ENCODE results near the gene EMC7. TPM values are rescaled to one million over a fixed set of nuclear protein-coding genes. Genes with fewer than 3 reads are reported as not detected.

EMC7 gene
- total and polyA plus RNA-seq, 2 of the 4 experiments (the other 2 are of a cell fraction): 46.6 to 76.4 TPM

DNA sequence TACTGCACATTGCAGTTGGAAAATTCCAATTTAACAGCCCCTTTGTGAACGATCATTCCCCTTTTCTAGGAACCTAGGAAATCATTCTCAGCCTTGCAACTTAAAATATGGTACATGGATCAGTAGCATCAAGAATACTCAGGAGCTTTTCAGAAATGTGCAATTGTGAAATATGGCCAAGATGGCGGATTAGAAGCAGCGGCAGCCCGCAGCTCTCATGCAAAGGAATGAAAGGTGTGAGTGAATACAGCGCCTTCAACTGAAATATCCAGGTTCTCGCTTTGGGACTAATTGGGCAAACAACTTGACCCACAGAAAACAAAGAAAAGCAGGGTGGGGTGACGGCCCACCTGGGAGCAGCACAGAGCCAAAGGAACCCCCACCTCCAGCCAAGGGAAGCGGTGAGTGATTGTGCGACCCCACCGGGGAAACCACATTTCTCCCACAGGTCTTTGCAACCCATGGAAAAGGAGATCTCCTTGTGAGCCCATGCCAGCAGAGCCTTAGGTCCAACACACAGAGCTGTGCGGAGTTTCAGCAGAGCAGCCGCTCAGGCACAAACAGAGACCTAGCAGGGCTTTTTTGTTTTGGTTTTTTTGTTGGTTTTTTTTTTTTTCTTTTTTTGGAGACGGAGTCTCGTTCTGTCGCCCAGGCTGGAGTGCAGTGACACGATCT lies 55.1 kb downstream of the EMC7 start:
- Histone ChIP-seq H3K27me3 (ENCODE audit: control insufficient read depth, insufficient read depth, low read length) (no peaks in the 10 kb centered on the region), H2BK5ac (ENCODE audit: low read depth, low read length, poor library complexity, severe bottlenecking) (no peak overlapping the region), H4K91ac (ENCODE audit: insufficient read depth, low read depth, low read length) (no peak overlapping the region), H3K4me2 (ENCODE audit: low read depth, low read length) (no peak overlapping the region), H4K8ac (ENCODE audit: low read depth in 2 of 2, low read length in 2 of 2) (no peak overlapping the region), H2BK120ac (ENCODE audit: low read depth, low read length) (peak overlapping the region; percentile 35; the same call in 1 of the 2 replicates), H3K9me1 (ENCODE audit: insufficient read depth, low read length) (peaks cover 11% of the 10 kb centered on the region), H2AFZ (replicated peaks; ENCODE audit: low read length, poor library complexity) (no peak overlapping the region), H2AK9ac (replicated peaks; ENCODE audit: low read depth, low read length, poor library complexity) (no peak overlapping the region), H3K56ac (ENCODE audit: extremely low read depth, insufficient read depth, low read length) (no peak overlapping the region), H2AK5ac (ENCODE audit: low read depth, low read length) (no peak overlapping the region), H3K9me3 (ENCODE audit: control insufficient read depth, insufficient read depth, low read length) (peaks cover 4% of the 10 kb centered on the region; the same call in 1 of the 2 replicates), H4K20me1 (ENCODE audit: insufficient read depth, low read length) (no peaks in the 10 kb centered on the region; the same call in 1 of the 2 replicates), H4K5ac (ENCODE audit: low read depth, low read length) (no peak overlapping the region), H3K36me3 (ENCODE audit: control insufficient read depth, insufficient read depth, low read length) (no peaks in the 10 kb centered on the region), H2BK20ac (ENCODE audit: low read depth, low read length) (no peak overlapping the region), H3K4me1 (ENCODE audit: control insufficient read depth, insufficient read depth, low read length) (peaks cover 14% of the 10 kb centered on the region), H3K9ac (ENCODE audit: low read depth, low read length) (no peak overlapping the region), H3K4me3 (ENCODE audit: insufficient read depth, low read depth, low read length) (no peak overlapping the region), H3K27ac (ENCODE audit: insufficient read depth, low read length) (no peak overlapping the region), H3K14ac (replicated peaks; ENCODE audit: low read depth, low read length) (no peak overlapping the region), H3K23ac (ENCODE audit: low read depth, low read length) (no peak overlapping the region), H2BK15ac (ENCODE audit: low read depth, low read length) (no peak overlapping the region), H3K18ac (ENCODE audit: low read depth, low read length) (no peak overlapping the region), H3K79me1 (ENCODE audit: low read depth in 1 of 2, low read length in 2 of 2) (peaks cover 0 to 4% of the 10 kb centered on the region in 2 experiments; a peak in 1 of 4 replicates), H3K4ac (ENCODE audit: low read depth, low read length) (no peak overlapping the region; the same call in 1 of the 2 replicates)
- ChIA-PET POLR2A (ENCODE audit: unreplicated experiment) (no interaction called here), CTCF (no interaction called here)
- dilution Hi-C loops (cut with HindIII; ENCODE audit: low sequenced_read_pairs, unreplicated experiment) (no loop called here), intact Hi-C loops (cut with micrococcal nuclease) (no loop called here), in situ Hi-C loops (cut with MboI; ENCODE audit: low sequenced_read_pairs) (no loop called here)
- no TSS peak for BruUV-seq (replicated peaks)
- WGBS, 2 experiments (ENCODE audit: extremely low coverage in 2 of 2, insufficient read length in 1 of 2): 97% methylated on average over 5 of the region's 16 CpGs; no CpG with 5 or more reads in 1 of the 2 experiments
- no peak for ATAC-seq (ENCODE audit: low read depth)
- TF ChIP-seq, protein P1, sequence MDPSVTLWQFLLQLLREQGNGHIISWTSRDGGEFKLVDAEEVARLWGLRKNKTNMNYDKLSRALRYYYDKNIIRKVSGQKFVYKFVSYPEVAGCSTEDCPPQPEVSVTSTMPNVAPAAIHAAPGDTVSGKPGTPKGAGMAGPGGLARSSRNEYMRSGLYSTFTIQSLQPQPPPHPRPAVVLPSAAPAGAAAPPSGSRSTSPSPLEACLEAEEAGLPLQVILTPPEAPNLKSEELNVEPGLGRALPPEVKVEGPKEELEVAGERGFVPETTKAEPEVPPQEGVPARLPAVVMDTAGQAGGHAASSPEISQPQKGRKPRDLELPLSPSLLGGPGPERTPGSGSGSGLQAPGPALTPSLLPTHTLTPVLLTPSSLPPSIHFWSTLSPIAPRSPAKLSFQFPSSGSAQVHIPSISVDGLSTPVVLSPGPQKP (IDR thresholded peaks at IDR 0.05; ENCODE audit: borderline replicate concordance, low read depth, low read length): no peak
- no peak for TF ChIP-seq MAZ (IDR thresholded peaks at IDR 0.05; ENCODE audit: borderline replicate concordance, low read depth, low read length)
- TF ChIP-seq CEBPB (IDR thresholded peaks at IDR 0.05; ENCODE audit: low read depth, low read length): no peak
- no peak for TF ChIP-seq MXI1 (IDR thresholded peaks at IDR 0.05; ENCODE audit: borderline replicate concordance, low read depth, low read length)
- no peak for TF ChIP-seq RFX5 (IDR thresholded peaks at IDR 0.05; ENCODE audit: low read depth, low read length)
- TF ChIP-seq FOS (IDR thresholded peaks at IDR 0.05; ENCODE audit: low read depth, low read length): no peak
- no peak for TF ChIP-seq BHLHE40 (IDR thresholded peaks at IDR 0.05; ENCODE audit: low read depth, low read length)
- no peak for TF ChIP-seq RCOR1 (IDR thresholded peaks at IDR 0.05; ENCODE audit: insufficient replicate concordance, low read length)
- TF ChIP-seq, protein P2, sequence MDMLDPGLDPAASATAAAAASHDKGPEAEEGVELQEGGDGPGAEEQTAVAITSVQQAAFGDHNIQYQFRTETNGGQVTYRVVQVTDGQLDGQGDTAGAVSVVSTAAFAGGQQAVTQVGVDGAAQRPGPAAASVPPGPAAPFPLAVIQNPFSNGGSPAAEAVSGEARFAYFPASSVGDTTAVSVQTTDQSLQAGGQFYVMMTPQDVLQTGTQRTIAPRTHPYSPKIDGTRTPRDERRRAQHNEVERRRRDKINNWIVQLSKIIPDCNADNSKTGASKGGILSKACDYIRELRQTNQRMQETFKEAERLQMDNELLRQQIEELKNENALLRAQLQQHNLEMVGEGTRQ (IDR thresholded peaks at IDR 0.05; ENCODE audit: low read depth, low read length): no peak
- TF ChIP-seq, protein P3, sequence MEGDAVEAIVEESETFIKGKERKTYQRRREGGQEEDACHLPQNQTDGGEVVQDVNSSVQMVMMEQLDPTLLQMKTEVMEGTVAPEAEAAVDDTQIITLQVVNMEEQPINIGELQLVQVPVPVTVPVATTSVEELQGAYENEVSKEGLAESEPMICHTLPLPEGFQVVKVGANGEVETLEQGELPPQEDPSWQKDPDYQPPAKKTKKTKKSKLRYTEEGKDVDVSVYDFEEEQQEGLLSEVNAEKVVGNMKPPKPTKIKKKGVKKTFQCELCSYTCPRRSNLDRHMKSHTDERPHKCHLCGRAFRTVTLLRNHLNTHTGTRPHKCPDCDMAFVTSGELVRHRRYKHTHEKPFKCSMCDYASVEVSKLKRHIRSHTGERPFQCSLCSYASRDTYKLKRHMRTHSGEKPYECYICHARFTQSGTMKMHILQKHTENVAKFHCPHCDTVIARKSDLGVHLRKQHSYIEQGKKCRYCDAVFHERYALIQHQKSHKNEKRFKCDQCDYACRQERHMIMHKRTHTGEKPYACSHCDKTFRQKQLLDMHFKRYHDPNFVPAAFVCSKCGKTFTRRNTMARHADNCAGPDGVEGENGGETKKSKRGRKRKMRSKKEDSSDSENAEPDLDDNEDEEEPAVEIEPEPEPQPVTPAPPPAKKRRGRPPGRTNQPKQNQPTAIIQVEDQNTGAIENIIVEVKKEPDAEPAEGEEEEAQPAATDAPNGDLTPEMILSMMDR (conservative IDR thresholded peaks at IDR 0.05; ENCODE audit: low read depth, low read length): no peak
- TF ChIP-seq CHD1 (IDR thresholded peaks at IDR 0.05; ENCODE audit: low read depth, low read length): no peak
- no peak for TF ChIP-seq MAFK (IDR thresholded peaks at IDR 0.05; ENCODE audit: low read depth, low read length)
- no peak for TF ChIP-seq SMC3 (IDR thresholded peaks at IDR 0.05; ENCODE audit: low read depth, low read length)
- no peak for TF ChIP-seq RAD21 (IDR thresholded peaks at IDR 0.05; ENCODE audit: low read length)
- TF ChIP-seq NFE2L2 (IDR thresholded peaks at IDR 0.05; ENCODE audit: low read depth, low read length): no peak
- no peak for TF ChIP-seq POLR2A (IDR thresholded peaks at IDR 0.05; ENCODE audit: low read depth, low read length)
- DNase-seq: no peak
